C4-2B (cell line): ENCODE measurements around the gene TTLL13.
"Not testable (repeated sequence)": the region's sequence is repeated elsewhere in the genome, so short reads cannot be mapped to it uniquely, and the experiment has no call there.

ENCODE experiments used
- H3K27ac ChIP-seq: fragments of 450-650 bp; 2 replicates; pipeline ENCODE4 v1.5.1; 2017
- CTCF ChIP-seq: fragments of 450-650 bp; conservative IDR thresholded peaks from 2 replicates; pipeline ENCODE4 v1.5.1; 2017; ENCODE audit warnings: mild to moderate bottlenecking
- ZFX ChIP-seq: fragments of 450-650 bp; IDR thresholded peaks from 2 replicates; pipeline ENCODE4 v1.6.1; 2017

The TTLL13 gene

GRCh38 chr15:90287101-90287500 lies 37.7 kb downstream of the TTLL13 start:
- H3K27ac ChIP-seq = no peak overlapping the region
- no peak for TF ChIP-seq CTCF
- no peak for TF ChIP-seq ZFX

- no peak overlapping the region for H3K27ac ChIP-seq
- TF ChIP-seq ZFX = no peak
Measured at GRCh38 chr15:90287946-90288345, 38.6 kb downstream of the TTLL13 start.

DNA sequence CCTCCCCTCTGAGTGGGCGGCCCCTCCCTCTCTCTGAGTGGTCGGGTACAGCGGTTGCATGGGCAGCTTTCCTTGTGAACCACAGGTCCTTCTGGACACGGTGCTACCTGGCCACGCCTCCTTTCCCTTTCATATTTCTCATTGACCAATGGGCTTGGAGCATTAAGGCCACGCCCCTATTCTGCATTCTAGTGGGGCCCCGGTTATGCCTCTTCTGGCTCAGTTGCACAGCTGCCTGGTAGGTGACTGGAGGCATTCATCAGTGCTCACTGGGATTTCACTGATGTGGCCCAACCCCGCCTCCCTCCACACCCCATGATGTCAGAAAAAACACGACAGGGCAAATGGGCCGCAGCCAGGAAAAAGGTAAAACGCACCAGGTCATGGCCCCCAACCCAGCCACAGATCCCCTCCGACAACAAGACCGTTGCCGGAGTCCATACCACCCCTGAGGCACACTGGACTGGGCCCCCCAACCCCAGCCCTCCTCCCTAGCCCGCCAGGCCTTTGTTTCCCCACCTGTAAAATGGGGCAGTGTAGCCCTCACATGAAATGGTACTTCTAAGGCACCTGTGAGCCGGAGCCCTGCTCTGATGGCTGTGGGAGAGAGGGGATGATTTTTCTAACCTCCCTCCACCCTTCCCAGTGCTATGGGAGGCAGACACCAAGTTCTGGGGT lies 42.5 kb downstream of the TTLL13 start:
- no peak overlapping the region for H3K27ac ChIP-seq
- no peak for TF ChIP-seq CTCF
- TF ChIP-seq ZFX = no peak

GRCh38 chr15:90293040-90293810 lies 43.9 kb downstream of the TTLL13 start:
- peak; percentile 99 for TF ChIP-seq CTCF

GRCh38 chr15:90294159-90294558 lies 44.8 kb downstream of the TTLL13 start:
- peak overlapping the region; percentile 52 for H3K27ac ChIP-seq
- no peak for TF ChIP-seq ZFX
- TF ChIP-seq CTCF = no peak

More at GRCh38 chr15:90293040-90293810, 43.9 kb downstream of the TTLL13 start:
- peak overlapping the region; percentile 52 for H3K27ac ChIP-seq

DNA sequence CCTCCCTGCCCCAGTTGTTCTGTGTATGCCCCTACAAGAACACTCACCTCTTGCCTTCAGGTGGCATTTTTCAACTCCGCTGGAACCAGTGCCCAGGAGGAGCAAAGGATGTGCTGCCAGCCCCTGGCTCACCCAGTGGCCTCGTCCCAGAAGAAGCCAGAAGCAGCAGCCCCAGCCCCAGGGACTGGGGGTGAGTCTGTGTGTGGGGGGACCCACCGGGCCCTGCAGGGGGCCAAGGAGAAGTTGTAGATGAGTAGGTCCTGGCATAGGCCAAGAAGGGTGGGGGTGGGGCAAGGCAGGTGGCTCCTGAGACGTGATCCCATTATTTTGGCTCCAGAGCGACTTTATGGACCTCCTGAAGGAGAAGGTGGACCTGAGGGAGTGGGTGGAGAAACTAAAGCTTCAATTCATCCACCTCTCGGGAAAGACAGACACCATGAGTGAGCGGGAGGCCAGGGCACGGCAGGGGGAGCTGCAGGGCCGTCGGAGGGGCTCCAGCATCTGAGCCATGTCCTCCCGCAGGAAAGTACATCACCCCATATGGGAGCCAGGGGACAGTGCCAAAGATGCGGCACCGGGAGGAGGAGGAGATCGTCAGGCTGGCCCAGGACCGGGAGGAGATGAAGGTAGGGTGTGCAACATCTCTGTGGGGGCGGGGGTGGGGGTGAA lies 45.4 kb downstream of the TTLL13 start:
- TF ChIP-seq CTCF = no peak
- no peak for TF ChIP-seq ZFX
- H3K27ac ChIP-seq = no peak overlapping the region

- TF ChIP-seq ZFX = no peak
- no peak for TF ChIP-seq CTCF
- no peak overlapping the region for H3K27ac ChIP-seq
Measured at GRCh38 chr15:90295270-90295648, 45.9 kb downstream of the TTLL13 start.

DNA sequence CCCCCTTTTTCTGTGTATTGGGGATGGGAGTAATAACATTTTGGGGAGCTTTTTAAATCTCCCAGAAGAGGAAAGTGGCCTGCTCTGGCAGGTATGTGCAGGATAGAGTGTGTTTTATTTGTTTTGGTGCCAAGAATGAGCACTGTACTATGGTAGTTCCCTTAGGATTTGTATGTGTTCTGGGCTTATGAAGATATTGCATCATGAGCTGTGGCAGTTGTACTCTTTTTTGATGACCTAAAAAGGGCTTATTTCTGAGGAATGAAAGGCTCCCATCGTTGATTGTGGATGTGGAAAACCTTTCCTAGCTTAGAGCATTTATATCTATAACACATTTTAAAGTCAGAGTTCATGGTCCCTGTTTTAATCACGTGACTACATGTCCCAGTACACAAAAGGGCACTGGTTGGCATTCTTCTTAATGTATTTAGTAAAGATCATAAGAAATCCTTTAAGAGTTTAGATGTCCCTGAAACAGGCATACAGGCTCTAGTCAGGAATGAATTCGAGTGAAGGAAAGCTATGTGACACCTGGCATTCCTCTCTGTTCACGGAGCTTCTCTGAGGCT lies 47.0 kb downstream of the TTLL13 start:
- not testable (repeated sequence) for H3K27ac ChIP-seq
